ENCODE measurements around the gene TOMM20.

GRCh38 chr1:235108185-235108593 is 20.4 kb downstream of the TOMM20 start:
- TF ChIP-seq CTCF (IDR thresholded peaks at IDR 0.05; ENCODE audit: low read depth, low read length) (no peak), EZH2phosphoT487 (IDR thresholded peaks at IDR 0.05; ENCODE audit: low read depth) (no peak)

Data from OCI-LY3 (cell line).